K562 (cell line): ENCODE data around the gene CREM. TPM values are rescaled to one million over a fixed set of nuclear protein-coding genes. Genes with fewer than 3 reads are reported as not detected.

Experiments
- ATAC-seq: fragments of 200-7000 bp; cut with Tn5 transposase; 3 replicates; pipeline ENCODE4 v1.9.1; 2020; ENCODE audit warnings: moderate library complexity
- BruUV-seq: library from RNA; stranded (reverse); fragments of 400-500 nt; replicated peaks from 2 replicates; lab custom pipeline; 2021; lab: Mats Ljungman, UMichigan
- CTCF ChIA-PET: fragments of 300-600 bp; formaldehyde crosslinking; extraction: SDS; loops from one replicate; lab custom pipeline; 2021; ENCODE audit warnings: low intra/inter-chr PET ratio; lab: Yijun Ruan, JAX
- POLR2A ChIA-PET: fragments of 300-600, 350-650 bp; sonication (Branson Sonifier 250); formaldehyde crosslinking; extraction: SDS; loops from one replicate; lab custom pipeline; 2021; ENCODE audit warnings: antibody characterized with exemption, inconsistent platforms; lab: Yijun Ruan, JAX
- DNase-seq, 4 experiments: peaks; one replicate each; pipeline versions ENCODE4 v3.0.0 to v3.0.0-alpha.2; 2011 to 2018; ENCODE audit warnings: low spot score in 3 of 4, mixed read lengths in 3 of 4; ENCODE audit errors: extremely low read depth in 1 of 4
- FAIRE-seq: peaks from 2 replicates; lab custom pipeline; 2011; peaks lifted over from hg19 to GRCh38; lab: Jason Lieb, UNC
- H2AFZ ChIP-seq: 2 replicates; pipeline ENCODE4 v1.6.0; 2011; ENCODE audit warnings: low read depth, low read length, control low read depth, inconsistent platforms
- H3K27ac ChIP-seq: fragments of 200-600 bp; 3 replicates; pipeline ENCODE4 v1.8.0; 2011; ENCODE audit warnings: low read depth, mild to moderate bottlenecking, control low read depth, inconsistent platforms, low read length, moderate library complexity, mixed read lengths; ENCODE audit errors: extremely low read depth
- H3K27me3 ChIP-seq, 2 experiments: fragments of 300-600 bp in 1 of 2; 2 replicates in 1 of 2; 3 replicates in 1 of 2; pipeline versions ENCODE4 v1.6.0 to v1.8.0; 2011; ENCODE audit warnings: inconsistent platforms in 2 of 2, low read length in 2 of 2, mild to moderate bottlenecking in 1 of 2, mixed read lengths in 1 of 2, moderate library complexity in 1 of 2; ENCODE audit not compliant: control insufficient read depth in 2 of 2, insufficient read depth in 2 of 2
- H3K36me3 ChIP-seq: fragments of 300-600 bp; 3 replicates; pipeline ENCODE4 v1.8.0; 2011; ENCODE audit warnings: mild to moderate bottlenecking, low read length, inconsistent platforms; ENCODE audit not compliant: control insufficient read depth, insufficient read depth
- H3K4me1 ChIP-seq, 2 experiments: fragments of 200-600 bp in 1 of 2; replicated peaks in 1 of 2; 2 replicates in 1 of 2; 3 replicates in 1 of 2; pipeline versions ENCODE4 v1.5.1 to v1.8.0; 2011; ENCODE audit warnings: inconsistent platforms in 2 of 2, low read length in 2 of 2, mild to moderate bottlenecking in 1 of 2, mixed read lengths in 1 of 2, moderate library complexity in 1 of 2; ENCODE audit not compliant: control insufficient read depth in 2 of 2, insufficient read depth in 2 of 2
- H3K4me2 ChIP-seq: 2 replicates; pipeline ENCODE4 v1.6.1; 2011; ENCODE audit warnings: low read length, control low read depth, inconsistent platforms, mixed read lengths; ENCODE audit not compliant: insufficient read depth
- H3K4me3 ChIP-seq: fragments of 200-600 bp; sonication (generic), shearing (Covaris generic); 2 replicates; pipeline ENCODE4 v1.5.1; 2016; ENCODE audit warnings: control low read depth, inconsistent platforms
- H3K79me2 ChIP-seq: fragments of 200-600 bp; 3 replicates; pipeline ENCODE4 v1.8.0; 2011; ENCODE audit warnings: low read length, inconsistent platforms; ENCODE audit not compliant: control insufficient read depth, insufficient read depth
- H3K9ac ChIP-seq, 2 experiments: 2 replicates each; pipeline versions ENCODE4 v1.6.0 to v1.6.1; 2011; ENCODE audit warnings: low read depth in 2 of 2, low read length in 2 of 2, control low read depth in 1 of 2, inconsistent platforms in 1 of 2, mild to moderate bottlenecking in 1 of 2, mixed read lengths in 1 of 2; ENCODE audit not compliant: insufficient read depth in 1 of 2
- H3K9me1 ChIP-seq: one replicate; pipeline ENCODE4 v1.6.0; 2011; ENCODE audit warnings: inconsistent platforms, mild to moderate bottlenecking, low read length, moderate library complexity; ENCODE audit not compliant: control insufficient read depth, insufficient read depth
- H3K9me3 ChIP-seq: replicated peaks from 2 replicates; pipeline ENCODE4 v1.5.1; 2011; ENCODE audit warnings: low read depth, low read length, inconsistent platforms; ENCODE audit not compliant: control insufficient read depth, insufficient read depth
- H4K20me1 ChIP-seq: replicated peaks from 2 replicates; pipeline ENCODE4 v1.6.1; 2011; ENCODE audit warnings: low read length, inconsistent platforms, mixed read lengths; ENCODE audit not compliant: control insufficient read depth, insufficient read depth
- BDP1 ChIP-seq: IDR thresholded peaks from 3 replicates; pipeline ENCODE4 v1.6.1; 2011; ENCODE audit not compliant: insufficient read length, insufficient read depth
- HNRNPLL ChIP-seq: fragments of 200-400 bp; formaldehyde crosslinking; IDR thresholded peaks from 2 replicates; pipeline ENCODE4 v1.6.1; 2017; ENCODE audit warnings: low read length, low read depth, mild to moderate bottlenecking; ENCODE audit not compliant: poor library complexity, severe bottlenecking
- PPARD ChIP-seq: fragments of 250-450 bp; sonication (Bioruptor Pico); IDR thresholded peaks from 2 replicates; pipeline ENCODE4 v1.8.0; 2022; ENCODE audit warnings: inconsistent platforms, mild to moderate bottlenecking, moderate library complexity
- SNAPC5 ChIP-seq: fragments of 250-450 bp; sonication (Bioruptor Pico); IDR thresholded peaks from 2 replicates; pipeline ENCODE4 v1.8.0; 2021; ENCODE audit warnings: moderate library complexity, mild to moderate bottlenecking, inconsistent platforms
- STAG1 ChIP-seq: sonication (generic); formaldehyde crosslinking; IDR thresholded peaks from 2 replicates; pipeline ENCODE4 v1.5.0; 2020; ENCODE audit warnings: missing genetic modification reagents, borderline replicate concordance
- TFAM ChIP-seq: fragments of 250-450 bp; sonication (Bioruptor Pico); conservative IDR thresholded peaks from 2 replicates; pipeline ENCODE4 v1.5.0; 2021; ENCODE audit warnings: mild to moderate bottlenecking, moderate library complexity
- TOE1 ChIP-seq, 2 experiments: fragments of 450-650 bp in 1 of 2; sonication (generic) in 1 of 2; formaldehyde crosslinking in 1 of 2; IDR thresholded peaks; 2 replicates each; pipeline versions ENCODE4 v1.7.1 to v1.8.0; 2016 to 2022; ENCODE audit warnings: borderline replicate concordance in 2 of 2, mild to moderate bottlenecking in 2 of 2, antibody characterized with exemption in 1 of 2, inconsistent platforms in 1 of 2, low read depth in 1 of 2, missing genetic modification reagents in 1 of 2, moderate library complexity in 1 of 2
- ZC3H8 ChIP-seq: fragments of 450-650 bp; IDR thresholded peaks from 2 replicates; pipeline ENCODE4 v1.6.1; 2017
- ZNF436 ChIP-seq: fragments of 250-450, 450-650 bp; sonication (Bioruptor Pico); formaldehyde crosslinking; IDR thresholded peaks from 2 replicates; pipeline ENCODE4 v1.7.0; 2020; ENCODE audit warnings: mild to moderate bottlenecking
- ZNF668 ChIP-seq: fragments of 250-450 bp; sonication (Bioruptor Pico); IDR thresholded peaks from 2 replicates; pipeline ENCODE4 v1.8.0; 2022; ENCODE audit warnings: mild to moderate bottlenecking, inconsistent platforms
- WGBS: fragments of 100-300 bp; shearing (Covaris generic); methylation state at CpG from one replicate; pipeline ENCODE4 v1.1.6; 2016; ENCODE audit warnings: low coverage, mixed read lengths; ENCODE audit not compliant: insufficient coverage; ENCODE audit errors: missing lambda C conversion rate; 5-methylcytosine and 5-hydroxymethylcytosine counted together
- in situ Hi-C: fragments of 300-500 bp; cut with MboI; formaldehyde crosslinking; loops from 4 replicates; pipeline ENCODE4 v1.15.0; 2018; ENCODE audit warnings: inconsistent platforms, mixed read lengths
- intact Hi-C: fragments of 100-400 bp; cut with micrococcal nuclease; formaldehyde crosslinking; loops from 2 replicates; pipeline ENCODE4 v1.14.2; 2022
- polyA plus RNA-seq, 8 experiments: library from polyadenylated mRNA; depleted of rRNA in 4 of 8; stranded (reverse) in 5 of 8; unstranded in 3 of 8; fragments of >200 nt; fragmentation: Nextera tagmentation in 2 of 8; fragmentation: Illumina TruSeq in 1 of 8; extraction: Ambion mirVana in 2 of 8; extraction: Trizol in 1 of 8; gene quantifications; 2 replicates each; pipeline versions ENCODE4 v1.2.1 to v1.2.3, GENCODE V29; 2011 to 2014; ENCODE audit warnings: inconsistent platforms in 1 of 8, missing spikeins in 1 of 8
- total RNA-seq, 7 experiments: library from RNA; depleted of rRNA in 6 of 7; stranded (reverse); fragments of >200 nt in 6 of 7; fragmentation: Illumina TruSeq in 2 of 7; extraction: Trizol in 2 of 7; gene quantifications; 2 replicates each; pipeline versions ENCODE4 v1.2.1 to v1.2.3, GENCODE V29; 2011 to 2021; ENCODE audit warnings: low replicate concordance in 1 of 7
- TF ChIP-seq, protein P1 (sequence below): fragments of 250-450 bp; sonication (Bioruptor Pico); IDR thresholded peaks from 2 replicates; pipeline ENCODE4 v1.4.0; 2020; ENCODE audit warnings: mild to moderate bottlenecking, moderate library complexity, borderline replicate concordance

Gene CREM
- total and polyA plus RNA-seq, 9 of the 15 experiments (the other 6 are each of a cell fraction or from before 2014, with no cell fraction given), result 39.1 to 70.2 (median 48.3) TPM

GRCh38 chr10:35083242-35083641 is 43.4 kb upstream of the CREM start:
- Histone ChIP-seq H2AFZ (no peak overlapping the region), H3K4me3 (no peak overlapping the region), H3K79me2 (peaks cover 91% of the 10 kb centered on the region), H3K4me1 (no peaks in the 10 kb centered on the region; a peak in 3 of 5 replicates), H3K27ac (no peak overlapping the region), H3K27me3 (no peaks in the 10 kb centered on the region), H3K9me1 (no peaks in the 10 kb centered on the region), H3K9me3 (peaks cover 3% of the 10 kb centered on the region; the same call in 1 of the 2 replicates), H3K9ac (no peak overlapping the region), H3K4me2 (no peak overlapping the region), H3K36me3 (peaks cover 17% of the 10 kb centered on the region; the same call in 2 of the 3 replicates), H4K20me1 (no peaks in the 10 kb centered on the region)
- 75% methylated on average over 1 of the region's 1 CpG for WGBS
- intact Hi-C loops (no loop called here), in situ Hi-C loops (no loop called here)
- no peak for ATAC-seq
- POLR2A ChIA-PET, result interaction anchor here (1.2 kb wide), 1 partner anchor 8 kb away, joined by 3 read pairs; no protein-coding TSS in a partner anchor
- CTCF ChIA-PET, result interaction anchor here (1.1 kb wide), 1 partner anchor 10 kb away, joined by 4 read pairs; no protein-coding TSS in a partner anchor
- no peak for FAIRE-seq
- no peak for DNase-seq
- BruUV-seq, result no TSS peak
- TF ChIP-seq TOE1 (IDR thresholded peaks at IDR 0.05; ENCODE audit: borderline replicate concordance) (no peak), TOE1 (CRISPR knock-in tag; IDR thresholded peaks at IDR 0.05; ENCODE audit: borderline replicate concordance, low read depth) (no peak), SNAPC5 (CRISPR knock-in tag) (no peak), PPARD (CRISPR knock-in tag) (no peak), STAG1 (CRISPR knock-in tag) (no peak), ZNF668 (CRISPR knock-in tag) (no peak), BDP1 (no peak), TFAM (CRISPR knock-in tag) (no peak), HNRNPLL (no peak), ZNF436 (CRISPR knock-in tag) (no peak), ZC3H8 (no peak)
- TF ChIP-seq, protein P1, sequence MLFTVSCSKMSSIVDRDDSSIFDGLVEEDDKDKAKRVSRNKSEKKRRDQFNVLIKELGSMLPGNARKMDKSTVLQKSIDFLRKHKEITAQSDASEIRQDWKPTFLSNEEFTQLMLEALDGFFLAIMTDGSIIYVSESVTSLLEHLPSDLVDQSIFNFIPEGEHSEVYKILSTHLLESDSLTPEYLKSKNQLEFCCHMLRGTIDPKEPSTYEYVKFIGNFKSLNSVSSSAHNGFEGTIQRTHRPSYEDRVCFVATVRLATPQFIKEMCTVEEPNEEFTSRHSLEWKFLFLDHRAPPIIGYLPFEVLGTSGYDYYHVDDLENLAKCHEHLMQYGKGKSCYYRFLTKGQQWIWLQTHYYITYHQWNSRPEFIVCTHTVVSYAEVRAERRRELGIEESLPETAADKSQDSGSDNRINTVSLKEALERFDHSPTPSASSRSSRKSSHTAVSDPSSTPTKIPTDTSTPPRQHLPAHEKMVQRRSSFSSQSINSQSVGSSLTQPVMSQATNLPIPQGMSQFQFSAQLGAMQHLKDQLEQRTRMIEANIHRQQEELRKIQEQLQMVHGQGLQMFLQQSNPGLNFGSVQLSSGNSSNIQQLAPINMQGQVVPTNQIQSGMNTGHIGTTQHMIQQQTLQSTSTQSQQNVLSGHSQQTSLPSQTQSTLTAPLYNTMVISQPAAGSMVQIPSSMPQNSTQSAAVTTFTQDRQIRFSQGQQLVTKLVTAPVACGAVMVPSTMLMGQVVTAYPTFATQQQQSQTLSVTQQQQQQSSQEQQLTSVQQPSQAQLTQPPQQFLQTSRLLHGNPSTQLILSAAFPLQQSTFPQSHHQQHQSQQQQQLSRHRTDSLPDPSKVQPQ (CRISPR knock-in tag), result no peak
- TF ChIP-seq, all 486 proteins: peak for 0
